GM21423 (cell line): ENCODE measurements around the gene STX1B.

Source experiments
- ATAC-seq: cut with Tn5 transposase; IDR thresholded peaks from one replicate; pipeline ENCODE4 v1.9.1; 2021; ENCODE audit warnings: mild to moderate bottlenecking, moderate library complexity; ENCODE audit not compliant: unreplicated experiment

The STX1B gene

DNA sequence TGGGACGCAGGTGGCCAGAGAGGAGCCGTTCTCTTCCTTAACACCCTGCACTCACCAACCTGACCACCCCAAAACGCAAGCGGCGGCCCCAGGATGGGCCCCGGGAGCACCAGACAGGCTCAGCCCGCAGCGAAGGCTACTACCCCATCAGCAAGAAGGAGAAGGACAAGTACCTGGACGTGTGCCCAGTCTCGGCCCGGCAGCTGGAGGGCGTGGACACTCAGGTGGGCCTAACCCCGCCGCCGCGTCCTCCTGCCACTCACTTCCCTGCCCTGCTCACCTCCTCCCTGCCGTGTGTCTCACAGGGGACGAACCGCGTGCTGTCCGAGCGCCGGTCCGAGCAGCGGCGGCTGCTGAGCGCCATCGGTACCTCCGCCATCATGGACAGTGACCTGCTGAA is 30.0 kb downstream of the STX1B start:
- ATAC-seq = no peak

DNA sequence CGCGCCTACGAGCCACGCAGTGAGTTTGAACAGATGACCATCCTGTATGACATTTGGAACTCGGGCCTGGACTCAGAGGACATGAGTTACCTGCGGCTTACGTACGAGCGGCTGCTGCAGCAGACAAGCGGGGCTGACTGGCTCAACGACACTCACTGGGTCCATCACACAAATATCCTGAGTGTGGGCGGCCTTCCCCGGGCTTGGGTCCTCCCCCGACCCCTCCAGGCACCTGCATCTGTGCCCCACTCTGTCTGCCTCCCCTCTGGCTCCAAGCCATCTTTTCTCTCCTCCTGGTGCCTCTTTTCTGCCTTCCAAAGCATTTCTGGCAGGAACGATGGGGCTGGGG is 30.4 kb downstream of the STX1B start:
- ATAC-seq = no peak

DNA sequence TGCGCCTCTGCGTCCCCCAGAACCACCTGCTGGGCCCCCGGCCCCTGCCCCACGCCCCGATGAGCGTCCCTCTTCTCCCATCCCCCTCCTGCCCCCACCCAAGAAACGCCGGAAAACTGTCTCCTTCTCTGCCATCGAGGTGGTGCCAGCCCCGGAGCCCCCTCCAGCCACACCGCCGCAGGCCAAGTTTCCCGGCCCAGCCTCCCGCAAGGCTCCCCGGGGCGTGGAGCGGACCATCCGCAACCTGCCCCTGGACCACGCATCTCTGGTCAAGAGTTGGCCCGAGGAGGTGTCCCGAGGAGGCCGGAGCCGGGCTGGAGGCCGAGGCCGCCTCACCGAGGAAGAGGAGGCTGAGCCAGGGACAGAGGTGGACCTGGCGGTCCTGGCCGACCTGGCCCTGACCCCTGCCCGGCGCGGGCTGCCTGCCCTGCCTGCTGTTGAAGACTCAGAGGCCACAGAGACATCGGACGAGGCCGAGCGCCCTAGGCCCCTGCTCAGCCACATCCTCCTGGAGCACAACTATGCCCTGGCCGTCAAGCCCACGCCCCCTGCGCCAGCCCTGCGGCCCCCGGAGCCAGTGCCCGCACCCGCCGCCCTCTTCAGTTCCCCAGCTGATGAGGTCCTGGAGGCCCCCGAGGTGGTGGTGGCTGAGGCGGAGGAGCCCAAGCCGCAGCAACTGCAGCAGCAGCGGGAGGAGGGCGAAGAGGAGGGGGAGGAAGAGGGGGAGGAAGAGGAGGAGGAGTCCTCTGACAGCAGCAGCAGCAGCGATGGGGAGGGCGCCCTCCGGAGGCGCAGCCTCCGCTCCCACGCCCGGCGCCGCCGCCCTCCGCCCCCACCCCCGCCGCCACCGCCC is 31.0 kb downstream of the STX1B start:
- no peak for ATAC-seq

DNA sequence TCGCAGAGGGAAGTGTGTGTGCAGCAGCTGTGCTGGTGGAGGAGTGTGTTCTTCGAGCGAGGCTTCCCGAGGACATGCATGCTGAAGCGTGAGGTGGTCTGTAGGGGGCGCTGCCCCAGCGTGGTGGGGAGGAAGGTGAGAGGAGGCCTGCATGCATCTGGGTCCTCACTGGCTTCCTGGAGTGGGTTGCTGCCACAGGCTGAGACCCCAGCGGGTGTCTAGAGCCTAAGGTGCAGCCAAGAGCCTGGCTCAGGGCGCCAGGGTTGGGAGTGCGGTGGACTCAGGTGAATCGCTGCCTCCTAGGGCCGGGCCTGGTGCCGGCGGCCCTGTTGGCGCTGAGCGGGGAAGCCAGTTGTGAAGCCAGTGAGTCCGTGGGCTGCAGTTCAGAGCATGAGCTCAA is 32.9 kb downstream of the STX1B start:
- no peak for ATAC-seq

DNA sequence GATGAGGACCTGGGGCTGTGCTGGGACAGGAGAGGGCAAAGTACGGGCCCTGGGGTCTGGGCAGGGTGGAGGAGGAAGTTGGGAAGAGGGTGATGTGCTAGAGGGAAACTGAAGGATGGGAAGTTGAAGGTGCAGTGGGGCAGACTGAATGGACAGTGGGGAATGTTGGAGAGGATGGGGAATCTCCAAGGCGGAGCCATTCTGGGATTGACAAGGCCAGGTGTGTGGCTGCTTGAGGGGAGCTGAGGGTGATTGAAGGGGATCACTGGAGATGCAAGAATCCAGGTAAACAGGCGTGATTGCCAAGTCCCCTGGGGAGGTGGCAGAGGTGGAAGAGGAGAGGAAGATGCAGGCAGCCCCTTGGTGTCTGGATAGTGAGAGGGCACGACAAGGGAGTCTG is 34.0 kb downstream of the STX1B start:
- ATAC-seq = no peak

DNA sequence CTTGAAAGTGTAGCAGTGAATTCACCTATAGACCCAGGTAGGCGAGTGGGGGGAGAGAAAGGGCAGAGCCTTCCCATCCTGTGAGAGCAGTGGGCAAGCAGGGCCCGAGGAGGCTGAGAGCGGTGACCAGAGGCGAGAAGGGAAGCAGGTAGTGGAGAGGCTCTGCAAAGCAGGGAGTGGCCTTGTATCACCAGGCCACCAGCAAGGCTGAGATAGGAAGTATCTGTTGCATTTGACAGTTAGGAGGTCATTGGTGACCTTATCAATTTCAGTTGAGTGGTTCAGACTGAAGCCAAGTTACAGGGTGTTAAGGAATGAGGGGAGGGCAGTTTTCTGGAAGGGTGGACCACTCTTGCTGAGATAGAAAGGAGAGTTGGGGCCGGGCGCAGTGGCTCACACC is 36.1 kb downstream of the STX1B start:
- ATAC-seq = no peak

DNA sequence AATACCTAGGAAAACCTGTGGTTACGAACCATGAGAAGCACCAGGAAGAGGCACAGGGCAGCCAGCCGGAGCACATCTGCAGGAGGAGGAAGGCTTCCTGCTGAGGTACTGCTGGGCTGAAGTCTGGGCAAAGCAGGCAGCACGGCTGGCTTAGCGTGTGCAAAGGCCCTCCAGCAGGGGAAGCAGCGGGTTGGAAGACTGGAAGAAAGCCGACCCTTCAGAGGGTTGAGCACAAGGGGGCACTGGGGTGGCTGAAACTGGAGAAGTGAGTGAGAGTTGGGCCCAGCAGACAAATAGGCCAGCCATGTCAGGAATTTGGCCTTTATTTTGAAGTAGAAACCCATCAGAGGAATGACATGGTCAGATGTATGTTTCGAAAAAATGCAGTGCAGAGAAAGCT is 37.6 kb downstream of the STX1B start:
- no peak for ATAC-seq

DNA sequence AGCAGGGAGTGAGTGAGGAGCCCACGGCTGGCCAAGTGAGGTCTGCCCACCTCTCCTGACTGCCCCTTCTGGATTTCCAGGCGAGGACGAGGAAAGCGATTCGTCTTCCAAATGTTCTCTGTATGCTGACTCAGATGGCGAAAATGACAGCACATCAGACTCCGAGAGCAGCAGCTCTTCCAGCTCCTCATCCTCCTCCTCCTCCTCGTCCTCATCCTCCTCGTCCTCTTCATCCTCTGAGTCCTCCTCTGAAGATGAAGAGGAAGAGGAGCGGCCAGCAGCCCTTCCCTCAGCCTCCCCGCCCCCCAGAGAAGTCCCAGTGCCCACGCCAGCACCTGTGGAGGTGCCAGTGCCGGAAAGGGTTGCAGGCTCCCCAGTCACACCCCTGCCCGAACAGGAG is 39.1 kb downstream of the STX1B start:
- ATAC-seq = no peak

DNA sequence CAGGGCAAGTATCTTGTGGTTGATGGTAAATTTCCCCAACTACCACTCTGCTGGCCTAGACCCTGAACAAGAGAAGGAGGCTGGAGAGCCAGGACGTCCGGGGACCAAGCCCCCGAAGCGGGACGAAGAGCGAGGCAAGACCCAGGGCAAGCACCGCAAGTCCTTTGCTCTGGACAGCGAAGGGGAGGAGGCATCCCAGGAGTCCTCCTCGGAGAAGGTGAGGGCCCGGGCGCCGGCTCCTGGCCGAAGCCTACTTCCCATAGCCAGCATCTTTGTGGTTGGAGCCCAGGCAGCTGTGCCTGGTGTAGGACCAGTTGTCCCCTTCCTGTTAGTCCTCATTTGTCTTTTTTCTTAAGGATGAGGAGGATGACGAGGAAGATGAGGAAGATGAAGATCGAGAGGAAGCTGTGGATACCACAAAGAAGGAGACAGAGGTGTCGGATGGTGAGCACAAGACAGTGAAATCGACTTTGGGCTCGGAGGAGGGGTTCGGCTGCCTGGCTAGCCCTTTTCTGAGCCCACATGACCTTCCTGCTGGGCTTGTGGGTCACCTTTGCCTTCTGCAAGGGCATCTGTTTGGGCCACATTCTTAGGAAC is 41.1 kb downstream of the STX1B start:
- ATAC-seq = no peak

DNA sequence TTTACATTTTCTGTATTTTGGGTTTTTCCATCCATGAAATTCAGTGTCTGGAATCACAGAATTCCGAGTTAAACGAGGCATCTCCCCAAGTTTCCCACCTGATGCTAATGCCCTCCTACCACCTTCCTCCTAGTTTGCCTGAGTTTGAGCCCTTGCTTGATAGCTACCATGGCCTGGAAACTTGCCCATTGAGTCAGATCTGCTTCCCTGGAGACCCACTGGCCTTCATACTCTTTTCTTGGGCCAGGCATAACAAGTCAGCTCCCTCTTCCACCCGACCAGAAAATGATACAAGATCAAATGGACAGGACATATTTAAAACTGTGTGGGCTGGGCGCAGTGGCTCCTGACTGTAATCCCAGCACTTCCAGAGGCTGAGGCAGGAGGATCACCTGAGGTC is 42.6 kb downstream of the STX1B start:
- no peak for ATAC-seq

DNA sequence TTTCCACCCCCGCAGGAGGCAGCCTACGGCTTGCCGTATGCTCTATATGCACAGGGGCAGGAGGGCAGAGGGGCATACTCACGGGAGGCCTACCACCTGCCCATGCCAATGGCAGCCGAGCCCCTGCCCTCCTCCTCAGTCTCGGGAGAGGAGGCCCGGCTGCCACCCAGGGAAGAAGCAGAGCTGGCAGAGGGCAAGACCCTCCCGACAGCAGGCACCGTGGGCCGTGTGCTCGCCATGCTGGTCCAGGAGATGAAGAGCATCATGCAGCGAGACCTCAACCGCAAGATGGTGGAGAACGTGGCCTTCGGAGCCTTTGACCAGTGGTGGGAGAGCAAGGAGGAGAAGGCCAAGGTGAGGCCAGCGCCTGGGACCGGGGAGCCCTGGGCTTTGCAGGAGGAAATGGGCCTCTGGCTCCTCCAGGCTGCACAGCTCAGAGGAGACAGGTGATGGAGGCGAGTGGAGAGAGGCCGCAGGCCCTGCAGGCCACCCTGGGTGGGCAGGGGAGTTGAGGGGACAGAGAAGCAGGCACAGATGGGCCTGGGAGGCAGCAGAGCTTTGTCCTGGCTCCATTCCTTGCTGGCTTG is 44.3 kb downstream of the STX1B start:
- ATAC-seq = no peak

DNA sequence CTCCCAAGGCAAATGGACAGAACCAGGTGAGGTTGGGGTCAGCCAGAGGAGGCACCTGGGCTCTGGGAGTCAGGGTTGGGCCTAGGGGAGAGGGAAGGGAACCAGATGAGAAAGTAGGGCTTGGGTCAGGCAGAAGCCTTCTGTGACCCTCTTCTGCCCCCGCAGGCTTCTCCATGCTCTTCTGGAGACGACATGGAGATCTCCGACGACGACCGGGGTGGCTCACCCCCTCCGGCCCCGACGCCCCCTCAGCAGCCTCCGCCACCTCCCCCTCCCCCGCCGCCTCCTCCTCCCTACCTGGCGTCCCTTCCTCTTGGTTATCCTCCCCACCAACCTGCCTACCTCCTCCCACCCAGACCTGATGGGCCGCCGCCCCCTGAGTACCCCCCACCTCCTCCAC is 45.0 kb downstream of the STX1B start:
- ATAC-seq = no peak

DNA sequence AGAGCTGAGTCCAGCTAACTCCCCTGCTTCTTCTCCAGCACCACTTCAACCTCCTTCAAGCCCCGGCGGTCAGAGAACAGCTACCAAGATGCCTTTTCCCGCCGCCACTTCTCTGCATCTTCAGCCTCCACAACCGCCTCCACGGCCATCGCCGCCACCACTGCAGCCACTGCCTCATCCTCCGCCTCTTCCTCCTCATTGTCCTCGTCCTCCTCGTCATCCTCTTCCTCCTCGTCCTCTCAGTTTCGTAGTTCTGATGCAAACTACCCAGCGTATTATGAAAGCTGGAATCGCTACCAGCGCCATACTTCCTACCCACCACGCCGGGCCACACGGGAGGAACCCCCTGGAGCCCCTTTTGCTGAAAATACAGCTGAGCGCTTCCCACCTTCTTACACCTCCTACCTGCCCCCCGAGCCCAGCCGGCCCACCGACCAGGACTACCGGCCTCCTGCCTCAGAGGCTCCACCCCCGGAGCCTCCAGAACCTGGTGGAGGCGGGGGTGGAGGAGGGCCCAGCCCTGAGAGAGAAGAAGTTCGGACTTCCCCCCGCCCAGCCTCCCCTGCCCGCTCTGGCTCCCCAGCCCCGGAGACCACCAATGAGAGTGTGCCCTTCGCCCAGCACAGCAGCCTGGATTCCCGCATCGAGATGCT is 45.7 kb downstream of the STX1B start:
- no peak for ATAC-seq

DNA sequence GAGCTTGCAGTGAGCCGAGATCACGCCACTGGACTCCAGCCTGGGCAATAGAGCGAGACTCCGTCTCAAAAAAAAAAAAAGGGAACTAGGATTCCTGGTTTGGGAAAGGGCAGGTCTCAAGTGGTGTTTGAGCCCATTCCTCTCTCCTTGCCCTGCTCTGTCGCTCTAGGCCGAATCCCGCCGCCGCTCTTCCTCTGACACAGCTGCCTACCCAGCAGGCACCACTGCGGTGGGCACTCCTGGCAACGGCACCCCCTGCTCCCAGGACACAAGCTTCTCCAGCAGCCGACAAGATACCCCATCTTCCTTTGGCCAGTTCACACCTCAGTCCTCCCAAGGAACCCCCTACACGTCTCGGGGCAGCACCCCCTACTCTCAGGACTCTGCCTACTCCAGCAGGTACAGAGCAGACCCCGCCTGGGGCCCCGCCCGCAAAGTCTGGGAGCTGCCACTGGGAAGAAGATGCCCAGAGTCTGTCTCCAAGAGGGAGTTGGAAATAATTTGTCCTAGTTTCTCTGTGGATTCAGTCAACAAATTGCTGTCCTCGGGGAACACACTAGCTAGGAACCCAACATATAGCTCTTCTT is 46.4 kb downstream of the STX1B start:
- no peak for ATAC-seq

DNA sequence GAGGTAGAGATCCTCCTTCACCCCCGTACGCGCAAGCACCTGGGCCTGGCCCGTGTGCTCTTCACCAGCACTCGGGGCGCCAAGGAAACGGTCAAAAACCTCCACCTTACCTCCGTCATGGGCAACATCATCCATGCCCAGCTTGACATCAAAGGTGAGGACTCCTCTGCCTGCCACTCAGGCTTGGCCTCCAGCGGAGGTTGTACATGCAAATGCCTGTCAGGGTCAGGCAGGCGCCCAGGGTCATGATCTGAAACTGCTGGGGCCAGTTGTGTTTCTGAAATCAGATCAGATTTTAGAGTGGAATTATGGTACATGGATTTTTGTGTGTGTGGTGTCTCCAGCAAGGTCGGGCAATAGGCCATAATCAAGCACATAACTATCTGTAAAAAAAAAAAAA is 49.1 kb downstream of the STX1B start:
- ATAC-seq = no peak

DNA sequence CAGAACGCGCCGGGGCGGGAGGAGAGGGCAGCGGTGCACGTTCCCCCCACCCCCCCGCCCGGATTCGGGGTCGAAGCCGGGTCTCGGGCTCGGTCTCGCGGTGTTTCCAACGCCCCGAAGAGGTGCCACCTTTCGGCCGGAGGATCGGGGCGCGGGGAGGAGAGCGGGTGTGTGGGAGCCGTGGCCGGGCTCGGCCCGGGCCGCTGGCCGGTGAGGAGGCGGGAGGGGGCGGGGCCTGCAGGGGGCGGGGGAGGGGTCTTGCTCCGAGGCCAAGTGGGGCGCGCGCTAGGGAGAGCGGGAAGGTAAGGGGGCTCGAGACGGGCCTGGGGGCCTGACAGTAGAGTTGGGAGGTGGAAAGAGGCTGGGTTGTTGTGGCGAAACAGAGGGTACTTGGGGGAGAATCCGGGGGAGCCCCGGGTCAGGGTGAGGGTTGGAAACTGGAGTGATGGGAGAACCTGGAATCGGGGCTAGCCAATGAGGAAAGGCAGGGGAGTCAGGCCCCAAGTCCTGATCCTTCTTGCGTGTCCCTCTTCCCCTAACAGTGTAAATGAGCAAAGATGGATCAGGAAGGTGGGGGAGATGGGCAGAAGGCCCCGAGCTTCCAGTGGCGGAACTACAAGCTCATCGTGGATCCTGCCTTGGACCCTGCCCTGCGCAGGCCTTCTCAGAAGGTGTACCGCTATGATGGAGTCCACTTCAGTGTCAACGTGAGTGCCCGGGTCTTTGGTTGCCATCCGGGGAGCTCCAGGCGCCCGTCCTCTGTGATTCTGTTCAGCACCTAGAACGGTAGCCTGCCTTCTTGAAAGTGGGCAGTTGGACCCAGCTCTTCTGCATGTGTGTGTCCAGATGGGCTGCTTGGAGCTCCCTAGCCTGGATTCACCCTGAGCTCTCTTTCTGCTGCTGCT is 52.0 kb downstream of the STX1B start:
- ATAC-seq = peak; percentile 26

DNA sequence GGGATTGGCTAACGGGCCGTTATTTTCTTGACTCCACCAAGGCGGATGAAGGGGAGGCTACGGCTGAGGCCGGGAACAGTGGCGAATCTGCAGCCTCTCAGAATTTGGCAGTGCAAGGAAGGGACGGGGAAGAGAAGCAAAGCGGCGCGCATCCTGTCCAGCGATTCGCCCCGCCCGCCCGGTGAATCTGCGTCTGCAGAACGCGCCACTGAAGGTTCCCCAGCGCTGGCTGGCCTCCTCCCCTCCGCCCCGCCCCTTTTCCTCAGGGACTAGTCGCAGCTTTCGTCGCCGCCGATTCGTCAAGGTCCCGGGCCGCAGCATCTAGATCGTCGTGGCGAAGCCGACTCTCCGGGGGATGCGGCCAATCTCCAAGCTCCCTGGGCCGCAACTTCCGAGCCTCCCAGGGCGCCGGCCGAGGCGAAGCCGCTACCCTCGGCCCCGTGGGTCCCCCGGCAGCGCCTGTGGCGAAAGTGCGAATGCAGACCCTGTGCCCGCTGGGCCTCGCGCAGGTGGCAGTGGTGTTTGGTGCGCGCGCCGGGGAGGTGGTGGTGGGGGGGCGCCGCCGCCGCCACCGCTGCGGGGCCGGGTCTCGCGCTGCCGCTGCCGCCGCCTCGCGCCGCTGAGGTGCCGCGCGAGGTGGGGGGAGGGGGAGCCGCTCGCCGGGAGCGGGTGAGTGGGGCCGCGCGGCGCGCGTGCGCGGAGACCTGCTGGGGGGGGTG is 52.8 kb downstream of the STX1B start, which contains the start of gene SETD1A:
Gene SETD1A (plus strand): TSS at position 299 of the 719 bp plus-strand sequence. CDS start 978 bp downstream, outside the sequence.
- ATAC-seq = peak; percentile 72

DNA sequence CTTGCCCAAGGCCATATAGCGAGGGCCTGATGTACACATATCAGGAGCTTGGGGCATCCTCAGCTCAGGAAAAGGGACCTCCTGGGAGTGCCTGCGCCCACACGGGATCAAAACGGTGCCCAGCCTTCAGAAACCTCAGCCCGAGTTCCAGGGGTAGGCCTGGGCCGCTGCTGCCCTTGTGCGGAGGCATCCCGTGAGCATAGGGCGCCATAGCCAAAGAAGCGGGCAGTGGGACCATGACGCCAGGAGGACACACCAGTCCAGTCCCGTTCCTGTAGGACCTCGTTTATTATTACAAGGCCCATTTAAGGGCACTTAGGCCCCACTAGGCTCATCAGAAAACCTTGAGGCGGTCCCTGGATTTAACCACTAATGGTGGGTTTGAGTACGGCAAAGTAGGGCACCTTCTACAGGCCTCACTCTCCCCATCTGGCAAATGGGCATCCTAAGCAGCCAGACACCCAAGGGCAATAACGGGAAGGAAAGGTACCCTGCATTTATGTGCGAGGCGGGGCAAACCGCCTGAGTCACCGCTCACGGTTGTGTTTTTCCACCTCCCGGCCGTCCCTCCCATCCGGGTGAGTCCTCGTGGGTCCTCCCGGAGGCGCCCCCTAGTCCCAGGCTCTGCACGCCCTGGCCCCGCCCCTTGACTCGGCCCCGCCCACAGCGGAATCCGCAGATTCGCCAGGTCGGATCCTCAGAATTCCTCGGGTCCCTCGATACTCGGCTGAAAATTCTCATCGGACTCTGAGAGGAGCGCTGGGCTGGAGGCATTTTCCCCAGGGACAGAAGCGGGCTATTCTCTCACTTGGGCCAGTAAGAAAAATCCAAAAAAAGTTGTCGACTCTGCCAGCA is 53.6 kb downstream of the STX1B start:
- peak; percentile 47 for ATAC-seq

DNA sequence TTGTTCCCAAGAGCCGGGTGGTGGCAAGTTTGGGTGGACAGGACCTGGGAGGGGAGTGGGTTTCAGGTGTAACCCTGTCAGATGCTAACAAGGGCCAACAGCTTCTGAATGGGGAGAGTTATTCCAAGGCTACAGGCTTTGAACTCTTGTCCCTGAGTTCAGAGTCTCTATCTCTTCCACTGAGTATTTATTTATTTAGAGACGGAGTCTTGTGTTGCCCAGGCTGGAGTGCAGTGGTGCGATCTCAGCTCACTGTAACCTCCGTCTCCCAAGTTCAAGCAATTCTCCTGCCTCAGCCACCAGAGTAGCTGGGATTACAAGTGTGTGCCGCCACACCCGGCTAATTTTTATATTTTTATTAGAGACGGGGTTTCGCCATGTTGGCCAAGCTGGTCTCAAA is 55.4 kb downstream of the STX1B start:
- no peak for ATAC-seq
